ENCODE data around the gene GPR52. TPM values are rescaled to one million over a fixed set of nuclear protein-coding genes. Genes with fewer than 3 reads are reported as not detected.

GPR52 gene
- total and polyA plus RNA-seq, 2 of the 4 experiments (the other 2 are of a cell fraction), result 0.90 TPM; not detected in 1

- peak overlapping the region; percentile 54; the same call in 1 of the 2 replicates for H4K5ac ChIP-seq (ENCODE audit: low read depth, low read length)
- H3K4ac ChIP-seq (ENCODE audit: low read depth, low read length), result 0 out of 2 replicates have a peak overlapping the region, but pooled peaks have one; percentile 26
- peak; percentile 36; the same call in 1 of the 2 replicates for TF ChIP-seq CEBPB (IDR thresholded peaks at IDR 0.05; ENCODE audit: low read depth, low read length)
- TF ChIP-seq FOS (IDR thresholded peaks at IDR 0.05; ENCODE audit: low read depth, low read length), result peak; percentile 70
- 0 out of 2 replicates have a peak, but pooled peaks have one; percentile 35 for TF ChIP-seq MAZ (IDR thresholded peaks at IDR 0.05; ENCODE audit: borderline replicate concordance, low read depth, low read length)
- TF ChIP-seq, protein P1, sequence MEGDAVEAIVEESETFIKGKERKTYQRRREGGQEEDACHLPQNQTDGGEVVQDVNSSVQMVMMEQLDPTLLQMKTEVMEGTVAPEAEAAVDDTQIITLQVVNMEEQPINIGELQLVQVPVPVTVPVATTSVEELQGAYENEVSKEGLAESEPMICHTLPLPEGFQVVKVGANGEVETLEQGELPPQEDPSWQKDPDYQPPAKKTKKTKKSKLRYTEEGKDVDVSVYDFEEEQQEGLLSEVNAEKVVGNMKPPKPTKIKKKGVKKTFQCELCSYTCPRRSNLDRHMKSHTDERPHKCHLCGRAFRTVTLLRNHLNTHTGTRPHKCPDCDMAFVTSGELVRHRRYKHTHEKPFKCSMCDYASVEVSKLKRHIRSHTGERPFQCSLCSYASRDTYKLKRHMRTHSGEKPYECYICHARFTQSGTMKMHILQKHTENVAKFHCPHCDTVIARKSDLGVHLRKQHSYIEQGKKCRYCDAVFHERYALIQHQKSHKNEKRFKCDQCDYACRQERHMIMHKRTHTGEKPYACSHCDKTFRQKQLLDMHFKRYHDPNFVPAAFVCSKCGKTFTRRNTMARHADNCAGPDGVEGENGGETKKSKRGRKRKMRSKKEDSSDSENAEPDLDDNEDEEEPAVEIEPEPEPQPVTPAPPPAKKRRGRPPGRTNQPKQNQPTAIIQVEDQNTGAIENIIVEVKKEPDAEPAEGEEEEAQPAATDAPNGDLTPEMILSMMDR (conservative IDR thresholded peaks at IDR 0.05; ENCODE audit: low read depth, low read length), result no peak
- peak; percentile 67; the same call in 1 of the 2 replicates for TF ChIP-seq USF2 (IDR thresholded peaks at IDR 0.05; ENCODE audit: low read depth, low read length)
- H2AK9ac ChIP-seq (replicated peaks; ENCODE audit: low read depth, low read length, poor library complexity), result no peak overlapping the region
- H4K91ac ChIP-seq (ENCODE audit: insufficient read depth, low read depth, low read length), result peak overlapping the region; percentile 21; the same call in 1 of the 2 replicates
- H4K8ac ChIP-seq (ENCODE audit: low read depth in 2 of 2, low read length in 2 of 2), result peak overlapping the region in 1 of 2 experiments; percentile 13; a peak in 2 of 4 replicates
- H2BK15ac ChIP-seq (ENCODE audit: low read depth, low read length), result no peak overlapping the region
- H3K36me3 ChIP-seq (ENCODE audit: control insufficient read depth, insufficient read depth, low read length), result peaks cover 2% of the 10 kb centered on the region; the same call in 1 of the 2 replicates
- ATAC-seq (ENCODE audit: low read depth), result peak; percentile 87
- H3K9ac ChIP-seq (ENCODE audit: low read depth, low read length), result no peak overlapping the region
- H3K56ac ChIP-seq (ENCODE audit: extremely low read depth, insufficient read depth, low read length), result no peak overlapping the region
- no peaks in the 10 kb centered on the region for H4K20me1 ChIP-seq (ENCODE audit: insufficient read depth, low read length)
- peak overlapping the region; percentile 56 for H2BK5ac ChIP-seq (ENCODE audit: low read depth, low read length, poor library complexity, severe bottlenecking)
- no peak overlapping the region for H3K4me3 ChIP-seq (ENCODE audit: insufficient read depth, low read depth, low read length)
- H3K18ac ChIP-seq (ENCODE audit: low read depth, low read length), result peak overlapping the region; percentile 75; the same call in 1 of the 2 replicates
- intact Hi-C loops (cut with micrococcal nuclease), result no loop called here
- H3K79me1 ChIP-seq (ENCODE audit: low read depth in 1 of 2, low read length in 2 of 2), result no peaks in the 10 kb centered on the region
- dilution Hi-C loops (cut with HindIII; ENCODE audit: low sequenced_read_pairs, unreplicated experiment), result no loop called here
- H3K4me1 ChIP-seq (ENCODE audit: control insufficient read depth, insufficient read depth, low read length), result peaks cover 8% of the 10 kb centered on the region
- no TSS peak for BruUV-seq (replicated peaks)
- ChIA-PET POLR2A (ENCODE audit: unreplicated experiment) (no interaction called here), CTCF (no interaction called here)
- no peak overlapping the region for H3K23ac ChIP-seq (ENCODE audit: low read depth, low read length)
- no peak overlapping the region for H3K14ac ChIP-seq (replicated peaks; ENCODE audit: low read depth, low read length)
- H3K9me3 ChIP-seq (ENCODE audit: control insufficient read depth, insufficient read depth, low read length), result peaks cover 1% of the 10 kb centered on the region; the same call in 1 of the 2 replicates
- DNase-seq, result peak; percentile 96
- in situ Hi-C loops (cut with MboI; ENCODE audit: low sequenced_read_pairs), result no loop called here
- H2BK20ac ChIP-seq (ENCODE audit: low read depth, low read length), result peak overlapping the region; percentile 28; the same call in 1 of the 2 replicates
- H2AFZ ChIP-seq (replicated peaks; ENCODE audit: low read length, poor library complexity), result no peak overlapping the region
- H3K27ac ChIP-seq (ENCODE audit: insufficient read depth, low read length), result no peak overlapping the region
- H2AK5ac ChIP-seq (ENCODE audit: low read depth, low read length), result no peak overlapping the region
- H2BK120ac ChIP-seq (ENCODE audit: low read depth, low read length), result peak overlapping the region; percentile 57
- WGBS, 2 experiments (ENCODE audit: extremely low coverage in 2 of 2, insufficient read length in 1 of 2), result no CpG with 5 or more reads among the region's 4 CpGs
- no peaks in the 10 kb centered on the region for H3K27me3 ChIP-seq (ENCODE audit: control insufficient read depth, insufficient read depth, low read length)
- no peaks in the 10 kb centered on the region for H3K9me1 ChIP-seq (ENCODE audit: insufficient read depth, low read length)
- peak overlapping the region; percentile 43; the same call in 1 of the 2 replicates for H3K4me2 ChIP-seq (ENCODE audit: low read depth, low read length)
Observed at GRCh38 chr1:174398246-174398645, 49.5 kb upstream of the GPR52 start.

All from IMR-90 (cell line).